Loucy (cell line): ENCODE results near the gene TOGARAM1.

Experiments
- H2AFZ ChIP-seq: fragments of 200-600 bp; sonication (generic); 2 replicates; pipeline ENCODE4 v1.6.0; 2016; ENCODE audit warnings: antibody characterized with exemption, mild to moderate bottlenecking, low read length, moderate library complexity
- H3F3A ChIP-seq: fragments of 200-600 bp; 2 replicates; pipeline ENCODE4 v1.6.0; 2016; ENCODE audit warnings: antibody characterized with exemption, low read depth, mild to moderate bottlenecking
- H3K27me3 ChIP-seq: fragments of 200-600 bp; sonication (generic); 2 replicates; pipeline ENCODE4 v1.6.1; 2014; ENCODE audit warnings: low read length, mild to moderate bottlenecking; ENCODE audit not compliant: insufficient read depth, poor library complexity, severe bottlenecking
- H3K36me3 ChIP-seq: fragments of 200-600 bp; sonication (generic); 2 replicates; pipeline ENCODE4 v1.6.1; 2016; ENCODE audit warnings: low read length; ENCODE audit not compliant: insufficient read depth
- H3K4me1 ChIP-seq: fragments of 200-600 bp; sonication (generic); 2 replicates; pipeline ENCODE4 v1.5.1; 2014; ENCODE audit warnings: low read length, mild to moderate bottlenecking; ENCODE audit not compliant: insufficient read depth, poor library complexity, severe bottlenecking
- H3K4me2 ChIP-seq: fragments of 200-600 bp; sonication (generic); 2 replicates; pipeline ENCODE4 v1.6.0; 2014; ENCODE audit warnings: antibody characterized with exemption, low read length, low read depth, mild to moderate bottlenecking; ENCODE audit not compliant: poor library complexity, severe bottlenecking
- H3K4me3 ChIP-seq: fragments of 200-600 bp; sonication (generic); 2 replicates; pipeline ENCODE4 v1.5.1; 2014; ENCODE audit warnings: low read length, mild to moderate bottlenecking, mixed read lengths; ENCODE audit not compliant: poor library complexity, severe bottlenecking
- H3K79me2 ChIP-seq: fragments of 200-600 bp; sonication (generic); 2 replicates; pipeline ENCODE4 v1.6.1; 2014; ENCODE audit warnings: low read length; ENCODE audit not compliant: insufficient read depth
- H3K9ac ChIP-seq: fragments of 200-600 bp; sonication (generic); 2 replicates; pipeline ENCODE4 v1.6.0; 2014; ENCODE audit warnings: mild to moderate bottlenecking, low read depth, low read length, moderate library complexity; ENCODE audit not compliant: poor library complexity, severe bottlenecking
- H3K9me2 ChIP-seq: fragments of 200-600 bp; sonication (generic); replicated peaks from 2 replicates; pipeline ENCODE4 v1.6.1; 2016; ENCODE audit warnings: low read depth, low read length, mixed read lengths
- H3K9me3 ChIP-seq: fragments of 200-600 bp; sonication (generic); 2 replicates; pipeline ENCODE4 v1.6.1; 2014; ENCODE audit warnings: mild to moderate bottlenecking, antibody characterized with exemption, low read length, low read depth; ENCODE audit not compliant: insufficient read depth
- H4K20me1 ChIP-seq: fragments of 200-600 bp; sonication (generic); 2 replicates; pipeline ENCODE4 v1.6.0; 2014; ENCODE audit warnings: antibody characterized with exemption, low read length, mild to moderate bottlenecking; ENCODE audit not compliant: insufficient read depth, poor library complexity, severe bottlenecking
- CTCF ChIP-seq: fragments of 200-600 bp; sonication (generic); conservative IDR thresholded peaks from 2 replicates; pipeline ENCODE4 v1.5.1; 2014; ENCODE audit warnings: mild to moderate bottlenecking, antibody characterized with exemption, low read length
- EZH2phosphoT487 ChIP-seq: fragments of 200-600 bp; IDR thresholded peaks from 2 replicates; pipeline ENCODE4 v1.6.1; 2018; ENCODE audit warnings: antibody characterized with exemption, mild to moderate bottlenecking, moderate library complexity, borderline replicate concordance

The TOGARAM1 gene

GRCh38 chr14:45057881-45058364 lies 95.9 kb downstream of the TOGARAM1 start:
- no peaks in the 10 kb centered on the region for H3K9me3 ChIP-seq
- H3K36me3 ChIP-seq: peaks cover 7% of the 10 kb centered on the region; the same call in 1 of the 2 replicates
- TF ChIP-seq EZH2phosphoT487: no peak
- TF ChIP-seq CTCF: no peak
- no peak overlapping the region for H3K4me2 ChIP-seq
- no peaks in the 10 kb centered on the region for H3K79me2 ChIP-seq
- H2AFZ ChIP-seq: no peak overlapping the region
- H3K27me3 ChIP-seq: no peaks in the 10 kb centered on the region
- H3F3A ChIP-seq: no peaks in the 10 kb centered on the region
- H4K20me1 ChIP-seq: no peaks in the 10 kb centered on the region
- no peaks in the 10 kb centered on the region for H3K9me2 ChIP-seq
- no peak overlapping the region for H3K9ac ChIP-seq
- no peaks in the 10 kb centered on the region for H3K4me1 ChIP-seq
- H3K4me3 ChIP-seq: no peak overlapping the region

GRCh38 chr14:45060551-45060950 lies 98.6 kb downstream of the TOGARAM1 start:
- Histone ChIP-seq H4K20me1 (no peaks in the 10 kb centered on the region), H2AFZ (no peak overlapping the region), H3K9me3 (no peaks in the 10 kb centered on the region), H3K9me2 (no peaks in the 10 kb centered on the region), H3K4me1 (no peaks in the 10 kb centered on the region), H3K27me3 (no peaks in the 10 kb centered on the region), H3K79me2 (no peaks in the 10 kb centered on the region), H3F3A (no peaks in the 10 kb centered on the region), H3K36me3 (no peaks in the 10 kb centered on the region), H3K4me2 (no peak overlapping the region), H3K9ac (no peak overlapping the region), H3K4me3 (no peak overlapping the region)
- no peak for TF ChIP-seq EZH2phosphoT487
- no peak for TF ChIP-seq CTCF

GRCh38 chr14:45065540-45065939 lies 103.5 kb downstream of the TOGARAM1 start:
- Histone ChIP-seq H4K20me1 (no peaks in the 10 kb centered on the region), H3F3A (no peaks in the 10 kb centered on the region), H3K4me3 (no peak overlapping the region), H3K9me3 (no peaks in the 10 kb centered on the region), H3K9me2 (no peaks in the 10 kb centered on the region), H3K9ac (no peak overlapping the region), H3K79me2 (no peaks in the 10 kb centered on the region), H3K4me2 (no peak overlapping the region), H3K4me1 (no peaks in the 10 kb centered on the region), H2AFZ (no peak overlapping the region), H3K27me3 (no peaks in the 10 kb centered on the region), H3K36me3 (no peaks in the 10 kb centered on the region)
- TF ChIP-seq CTCF (no peak), EZH2phosphoT487 (no peak)
